ENCODE measurements around the gene YY1.

Gene YY1

DNA sequence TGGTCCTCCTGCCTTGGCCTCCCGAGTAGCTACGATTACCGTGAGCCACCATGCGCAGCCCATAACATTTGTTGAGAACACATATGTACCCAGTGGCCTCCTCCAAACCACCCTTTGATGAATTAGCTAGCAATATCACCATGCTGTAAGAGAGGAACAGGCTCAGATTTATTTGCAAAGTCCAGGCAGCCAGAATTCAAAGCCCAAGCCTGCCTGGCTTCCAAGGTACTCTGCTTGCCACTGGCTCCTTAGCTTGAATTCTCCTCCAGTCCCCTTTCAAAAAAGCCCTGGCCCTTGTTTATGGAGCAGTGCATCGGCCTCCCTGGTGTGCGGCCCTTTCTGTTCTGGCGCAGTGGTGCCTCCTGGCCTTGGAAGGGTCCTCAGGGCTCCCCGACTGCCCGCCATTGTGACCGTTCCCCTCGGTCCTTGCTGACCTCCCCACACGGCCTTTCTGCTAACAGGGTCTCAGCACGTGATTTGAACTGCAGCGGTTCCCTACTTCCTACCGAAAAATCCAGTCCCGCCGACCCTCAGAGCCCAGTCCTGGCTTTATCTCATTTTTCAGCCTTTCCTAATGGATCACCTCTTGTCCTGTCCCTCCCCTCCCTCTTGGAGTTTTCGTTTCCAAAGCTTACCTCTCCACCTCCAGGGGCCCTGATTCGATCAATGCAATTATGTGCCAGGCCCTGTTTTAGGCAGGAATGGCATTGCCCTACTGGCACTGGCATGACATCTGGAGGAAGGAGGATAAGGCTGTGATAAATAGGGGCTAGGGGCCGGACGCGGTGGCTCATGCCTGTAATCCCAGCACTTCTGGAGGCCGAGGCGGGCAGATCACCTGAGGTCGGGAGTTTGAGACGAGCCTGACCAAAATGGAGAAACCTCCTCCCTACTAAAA is 45.3 kb downstream of the YY1 start:
- peak overlapping the region; percentile 73 to 92 for H3K4me3 ChIP-seq
- no peak for TF ChIP-seq CTCF (IDR thresholded peaks at IDR 0.05)
- no peaks in the 10 kb centered on the region for H3K27me3 ChIP-seq
- DNase-seq, result no peak
- H3K36me3 ChIP-seq, result peaks cover 0 to 6% (median 0%) of the 10 kb centered on the region in 3 donors
- peak overlapping the region; percentile 86 to 95 for H3K27ac ChIP-seq
- peaks cover 0 to 48% (median 14%) of the 10 kb centered on the region in 4 donors for H3K4me1 ChIP-seq
- intact Hi-C loops (cut with DNase I; ENCODE audit: low total_unique reads), result no loop called here
- no peaks in the 10 kb centered on the region for H3K9me3 ChIP-seq

DNA sequence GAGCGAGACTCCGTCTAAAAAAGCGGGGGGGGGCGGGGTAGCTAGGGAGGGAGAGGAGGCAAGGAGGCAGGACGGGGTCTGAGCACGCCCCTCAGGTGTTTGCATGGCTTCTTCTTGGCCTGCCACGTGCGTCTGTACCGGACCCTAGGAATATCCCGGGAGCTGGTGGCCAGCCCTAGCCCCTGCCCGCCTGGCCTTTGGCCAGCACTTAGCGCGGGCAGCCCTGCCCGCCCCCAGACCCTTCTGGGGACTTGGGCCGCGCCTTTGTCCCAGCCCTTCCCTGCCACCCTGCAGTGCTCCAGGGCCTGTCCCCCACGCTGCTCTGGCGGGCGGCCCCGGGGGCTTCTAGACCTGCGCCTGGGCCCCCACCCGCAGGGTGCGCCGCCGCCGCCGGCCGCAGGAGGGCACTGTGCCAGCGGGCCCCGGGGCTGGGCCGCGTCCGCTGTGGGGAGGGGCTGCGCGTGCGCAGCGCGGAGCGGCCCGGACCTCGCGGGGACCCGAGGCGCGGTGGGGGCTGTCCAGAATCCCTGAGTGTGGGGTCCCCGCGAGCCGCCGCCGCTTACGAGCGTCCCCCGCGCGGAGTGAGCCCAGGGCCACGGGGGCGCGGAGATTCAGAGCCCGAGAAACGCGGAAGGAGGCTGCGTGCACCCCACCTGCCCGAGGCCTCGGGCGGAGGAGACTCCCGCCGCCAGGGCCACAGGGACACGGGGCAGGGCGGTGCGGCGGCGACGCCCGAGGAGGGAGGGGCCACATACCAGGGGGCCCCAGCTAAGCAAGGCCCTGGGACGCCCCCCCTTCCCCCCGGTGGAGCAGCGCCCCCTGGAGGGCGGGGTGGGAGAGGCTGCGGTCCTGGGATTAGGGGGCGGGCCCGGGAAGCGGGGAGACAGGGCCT is 46.3 kb downstream of the YY1 start:
- peak overlapping the region; percentile 73 to 92 for H3K4me3 ChIP-seq
- intact Hi-C loops (cut with DNase I; ENCODE audit: low total_unique reads), result no loop called here
- H3K36me3 ChIP-seq, result peaks cover 0 to 8% (median 0%) of the 10 kb centered on the region in 3 donors
- peak overlapping the region; percentile 86 to 95 for H3K27ac ChIP-seq
- TF ChIP-seq CTCF (IDR thresholded peaks at IDR 0.05), result peak; percentile 79 to 82
- H3K4me1 ChIP-seq, result peaks cover 0 to 41% (median 11%) of the 10 kb centered on the region in 4 donors
- H3K27me3 ChIP-seq, result no peaks in the 10 kb centered on the region
- peak in 1 of 2 donors; percentile 80 for DNase-seq
- H3K9me3 ChIP-seq, result no peaks in the 10 kb centered on the region

DNA sequence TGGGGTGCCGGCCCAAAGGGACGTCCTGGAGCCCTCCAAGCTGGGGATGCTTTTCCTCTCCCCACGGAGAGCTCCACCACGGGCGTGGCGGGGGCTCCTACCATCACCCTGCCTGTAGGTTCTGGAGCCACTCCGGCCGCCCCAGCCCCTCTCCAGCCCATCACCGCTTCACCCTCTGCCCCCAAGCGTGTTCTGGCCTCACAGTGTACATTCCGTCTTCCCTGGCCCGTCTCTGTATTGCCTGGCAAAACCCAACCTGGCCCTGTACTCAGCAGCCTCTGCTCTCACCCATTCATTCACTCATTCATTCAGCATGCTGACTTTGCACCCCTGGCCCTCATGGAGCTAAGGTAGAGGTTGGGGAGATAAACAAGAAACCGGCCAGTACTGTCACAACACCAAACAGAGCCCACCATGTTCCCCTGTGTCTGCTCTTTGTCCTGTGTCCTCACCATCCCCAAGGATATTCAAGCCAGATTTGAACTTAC is 47.0 kb downstream of the YY1 start:
- H3K36me3 ChIP-seq, result peaks cover 0 to 15% (median 1%) of the 10 kb centered on the region in 3 donors
- no peaks in the 10 kb centered on the region for H3K27me3 ChIP-seq
- TF ChIP-seq CTCF (IDR thresholded peaks at IDR 0.05), result no peak
- intact Hi-C loops (cut with DNase I; ENCODE audit: low total_unique reads), result no loop called here
- H3K9me3 ChIP-seq, result no peaks in the 10 kb centered on the region
- no peak for DNase-seq
- peak overlapping the region; percentile 86 to 95 for H3K27ac ChIP-seq
- peak overlapping the region; percentile 73 to 92 for H3K4me3 ChIP-seq
- H3K4me1 ChIP-seq, result peaks cover 0 to 41% (median 11%) of the 10 kb centered on the region in 4 donors

DNA sequence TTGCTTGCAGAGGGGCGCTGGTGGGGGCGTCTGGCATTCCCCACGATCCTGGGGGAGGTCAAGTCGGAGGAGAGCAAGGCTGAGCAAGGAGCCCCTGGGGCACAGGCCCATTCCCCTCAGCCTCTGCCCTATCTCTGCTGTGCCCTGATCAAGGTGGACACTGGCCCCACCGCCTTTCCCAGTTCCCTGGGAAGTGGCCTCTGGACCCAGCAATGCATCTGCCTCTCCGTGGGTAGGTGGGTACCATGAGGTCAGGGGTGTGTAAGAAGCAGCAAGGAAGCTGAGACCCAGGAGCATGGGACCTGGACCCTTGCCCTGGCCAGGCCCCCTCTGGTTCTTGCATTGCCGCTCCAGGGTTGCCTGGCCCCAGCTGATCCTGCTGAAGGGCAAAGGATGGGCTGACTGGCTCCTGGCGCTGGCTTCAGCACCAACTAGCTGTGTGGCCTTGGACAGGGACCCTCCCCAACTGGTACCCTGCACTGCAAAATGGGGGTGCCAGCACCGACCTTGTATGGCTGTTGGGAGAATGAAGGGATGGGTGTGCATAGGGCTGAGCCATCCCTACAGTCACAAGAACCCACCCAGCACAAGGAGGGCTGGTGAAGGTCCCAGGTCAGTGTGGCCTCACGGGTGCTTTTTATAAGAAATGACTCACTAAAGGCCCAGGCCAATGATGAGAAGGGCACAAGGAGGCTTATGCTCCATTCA is 47.7 kb downstream of the YY1 start:
- H3K36me3 ChIP-seq, result peaks cover 0 to 22% (median 8%) of the 10 kb centered on the region in 3 donors
- TF ChIP-seq CTCF (IDR thresholded peaks at IDR 0.05), result no peak
- H3K4me3 ChIP-seq, result no peak overlapping the region
- H3K27me3 ChIP-seq, result no peaks in the 10 kb centered on the region
- H3K27ac ChIP-seq, result no peak overlapping the region
- no peaks in the 10 kb centered on the region for H3K9me3 ChIP-seq
- H3K4me1 ChIP-seq, result peaks cover 0 to 35% (median 11%) of the 10 kb centered on the region in 4 donors
- intact Hi-C loops (cut with DNase I; ENCODE audit: low total_unique reads), result no loop called here
- DNase-seq, result no peak
